ENCODE measurements around the gene LRMDA.

DNA sequence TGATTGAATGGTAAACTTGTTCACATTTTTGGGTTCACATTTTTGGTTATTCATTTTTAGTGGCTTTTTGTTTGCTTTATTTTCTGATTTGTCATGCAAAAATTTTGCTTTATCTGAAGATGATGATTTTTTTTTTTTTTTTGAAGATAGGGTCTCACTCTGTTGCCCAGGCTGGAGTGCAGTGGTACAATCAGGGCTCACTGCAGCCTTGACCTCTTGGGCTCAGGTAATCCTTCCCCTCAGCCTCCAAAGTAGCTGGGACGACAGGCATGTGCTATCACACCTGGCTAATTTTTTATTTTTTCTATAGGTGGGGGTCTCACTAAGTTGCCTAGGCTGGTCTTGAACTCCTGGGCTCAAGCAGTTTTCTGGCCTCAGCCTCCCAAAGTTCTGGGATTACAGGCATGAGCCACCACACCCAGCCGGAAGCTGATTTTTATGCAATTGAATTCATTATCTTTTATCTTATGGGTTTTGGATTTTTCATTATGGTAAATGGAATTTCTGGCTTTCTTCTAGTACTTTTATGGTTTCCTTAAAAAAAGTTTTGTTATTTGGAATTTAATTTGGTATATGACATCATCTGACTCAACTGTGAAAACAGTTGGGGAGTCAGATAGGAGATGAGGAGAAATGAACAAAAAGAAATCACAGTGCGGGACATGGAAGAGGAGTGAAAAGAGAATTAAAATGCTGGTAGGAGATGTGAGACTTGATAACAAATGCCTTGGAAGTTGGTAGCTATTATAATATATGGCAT is 158.7 kb downstream of the LRMDA start:
- TF ChIP-seq, protein P1, sequence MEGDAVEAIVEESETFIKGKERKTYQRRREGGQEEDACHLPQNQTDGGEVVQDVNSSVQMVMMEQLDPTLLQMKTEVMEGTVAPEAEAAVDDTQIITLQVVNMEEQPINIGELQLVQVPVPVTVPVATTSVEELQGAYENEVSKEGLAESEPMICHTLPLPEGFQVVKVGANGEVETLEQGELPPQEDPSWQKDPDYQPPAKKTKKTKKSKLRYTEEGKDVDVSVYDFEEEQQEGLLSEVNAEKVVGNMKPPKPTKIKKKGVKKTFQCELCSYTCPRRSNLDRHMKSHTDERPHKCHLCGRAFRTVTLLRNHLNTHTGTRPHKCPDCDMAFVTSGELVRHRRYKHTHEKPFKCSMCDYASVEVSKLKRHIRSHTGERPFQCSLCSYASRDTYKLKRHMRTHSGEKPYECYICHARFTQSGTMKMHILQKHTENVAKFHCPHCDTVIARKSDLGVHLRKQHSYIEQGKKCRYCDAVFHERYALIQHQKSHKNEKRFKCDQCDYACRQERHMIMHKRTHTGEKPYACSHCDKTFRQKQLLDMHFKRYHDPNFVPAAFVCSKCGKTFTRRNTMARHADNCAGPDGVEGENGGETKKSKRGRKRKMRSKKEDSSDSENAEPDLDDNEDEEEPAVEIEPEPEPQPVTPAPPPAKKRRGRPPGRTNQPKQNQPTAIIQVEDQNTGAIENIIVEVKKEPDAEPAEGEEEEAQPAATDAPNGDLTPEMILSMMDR (IDR thresholded peaks at IDR 0.05), result no peak
- TF ChIP-seq POLR2A (IDR thresholded peaks at IDR 0.05) (no peak), POLR2AphosphoS5 (IDR thresholded peaks at IDR 0.05) (no peak), EP300 (IDR thresholded peaks at IDR 0.05) (no peak)
